ENCODE measurements around the gene NUBP2.

The NUBP2 gene

GRCh38 chr16:1809281-1809801, 26.6 kb downstream of the NUBP2 start:
- no peak for DNase-seq (ENCODE audit: low spot score)

DNA sequence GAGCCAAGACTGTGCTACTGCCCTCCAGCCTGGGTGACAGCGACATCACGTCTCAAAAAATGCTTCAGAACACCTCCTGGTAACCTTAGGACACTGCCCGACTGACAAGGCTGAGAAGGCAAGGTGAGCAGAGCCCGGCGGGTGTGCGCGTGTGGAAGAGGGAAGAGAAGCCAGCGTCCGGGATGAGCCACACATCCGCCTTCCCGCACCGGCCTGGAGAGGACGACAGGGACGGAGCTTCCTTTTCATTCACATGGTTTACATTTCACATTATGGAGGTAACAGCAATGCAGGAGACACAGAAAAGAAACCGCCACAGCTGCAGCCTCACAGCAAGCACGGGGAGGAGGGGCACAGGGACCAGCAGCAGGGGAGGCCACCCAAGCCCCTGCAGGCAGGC, 27.3 kb downstream of the NUBP2 start:
- DNase-seq (ENCODE audit: low spot score), result no peak

DNA sequence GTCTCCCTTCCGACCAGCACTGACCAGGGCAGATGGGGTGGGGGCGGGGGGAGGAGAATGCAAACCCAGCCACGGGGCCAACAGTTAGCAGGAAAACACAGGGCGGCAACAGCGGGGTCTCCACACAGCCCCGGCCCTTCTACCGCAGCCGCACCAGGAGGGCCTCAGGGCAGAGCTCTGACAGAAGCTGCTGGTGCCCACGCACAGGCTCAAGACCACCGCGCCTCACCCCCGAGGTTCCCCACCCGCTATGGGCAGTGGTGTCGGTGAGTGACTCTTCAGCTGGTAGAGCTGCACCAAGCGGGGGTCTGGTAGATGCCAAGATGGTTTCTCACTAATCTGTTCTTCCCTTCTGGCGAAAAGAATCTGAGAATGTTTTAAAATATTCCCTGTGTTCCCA, 27.8 kb downstream of the NUBP2 start:
- DNase-seq (ENCODE audit: low spot score), result no peak

DNA sequence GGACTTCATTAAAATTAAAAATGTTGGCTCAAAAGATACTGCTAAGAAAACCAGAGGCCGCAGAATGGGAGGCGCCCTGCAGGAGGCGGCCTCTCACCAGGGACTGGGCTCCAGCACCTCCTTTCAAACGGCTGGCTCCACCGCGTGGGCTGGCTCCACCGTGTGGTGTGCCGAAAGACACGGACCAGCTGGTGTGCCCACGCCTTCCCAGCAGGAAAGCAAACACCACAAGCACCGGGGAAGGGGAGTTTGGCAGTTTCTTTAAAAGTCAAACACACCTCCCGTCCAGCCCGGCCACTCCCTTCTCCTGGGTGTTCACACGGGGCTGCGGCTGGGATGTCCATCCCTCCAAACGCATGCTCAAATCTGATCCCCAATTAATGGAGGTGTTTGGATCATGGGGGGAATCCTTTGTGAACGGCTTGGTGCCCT, 30.0 kb downstream of the NUBP2 start:
- DNase-seq (ENCODE audit: low spot score), result peak; percentile 85

- no peak for DNase-seq (ENCODE audit: low spot score)
Observed at GRCh38 chr16:1815461-1815860, 32.7 kb downstream of the NUBP2 start.

DNA sequence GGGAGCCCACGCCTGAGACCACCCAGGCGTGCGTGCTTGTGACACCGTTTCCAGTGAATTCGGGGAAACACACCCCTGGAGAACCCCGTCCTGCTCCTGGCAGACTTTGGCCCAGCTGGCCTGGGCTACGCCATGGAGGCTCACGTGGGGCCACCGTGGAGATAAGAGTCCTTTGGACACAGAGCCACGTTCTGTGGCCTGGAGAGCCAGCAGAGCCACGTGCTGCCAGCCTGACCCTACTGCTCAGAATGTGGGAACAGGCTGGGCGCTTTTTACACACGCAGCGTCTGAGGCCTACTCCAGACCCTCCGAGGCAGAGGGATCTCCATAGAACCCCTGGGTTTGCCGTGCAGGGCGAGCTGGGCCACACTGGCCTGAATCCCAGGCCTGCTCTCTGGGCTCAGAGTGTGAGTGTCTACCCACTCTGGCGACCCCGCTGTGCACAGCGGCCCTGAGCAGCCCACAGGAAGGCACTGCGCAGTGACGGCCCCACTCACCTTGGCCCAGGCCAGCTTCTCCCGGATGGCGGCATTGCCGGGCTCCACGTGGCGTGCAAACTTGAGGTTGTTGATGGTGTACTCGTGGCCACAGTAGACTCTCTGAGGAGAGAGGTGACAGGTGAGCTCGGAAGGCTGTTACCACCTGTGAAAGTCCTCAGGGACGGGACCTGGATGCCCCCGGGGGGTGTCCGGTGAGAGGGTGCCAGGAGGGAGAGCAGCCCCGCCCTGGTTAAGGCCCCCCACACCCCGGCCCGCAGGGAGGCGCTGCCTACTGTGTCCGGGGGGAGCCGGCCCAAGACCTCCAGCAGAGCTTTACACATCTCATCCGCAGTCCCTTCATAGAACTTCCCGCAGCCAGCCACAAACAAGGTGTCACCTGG, 33.9 kb downstream of the NUBP2 start:
- no peak for DNase-seq (ENCODE audit: low spot score)

DNA sequence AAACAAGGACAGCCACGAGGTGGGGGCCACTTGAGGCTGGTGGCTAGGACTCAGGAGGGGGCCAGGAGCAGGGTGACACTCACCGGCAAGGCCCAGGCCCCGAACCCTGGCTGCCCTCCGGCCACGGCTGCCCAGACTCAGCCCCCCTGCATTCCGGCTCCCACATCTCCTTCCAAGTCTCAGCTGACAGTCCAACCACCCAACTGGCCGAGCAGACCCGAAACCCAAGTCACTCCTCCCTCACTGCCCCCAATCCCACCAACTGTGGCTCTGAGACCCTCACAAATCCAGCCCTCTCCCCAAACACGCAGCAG, 34.5 kb downstream of the NUBP2 start:
- DNase-seq (ENCODE audit: low spot score), result no peak

DNA sequence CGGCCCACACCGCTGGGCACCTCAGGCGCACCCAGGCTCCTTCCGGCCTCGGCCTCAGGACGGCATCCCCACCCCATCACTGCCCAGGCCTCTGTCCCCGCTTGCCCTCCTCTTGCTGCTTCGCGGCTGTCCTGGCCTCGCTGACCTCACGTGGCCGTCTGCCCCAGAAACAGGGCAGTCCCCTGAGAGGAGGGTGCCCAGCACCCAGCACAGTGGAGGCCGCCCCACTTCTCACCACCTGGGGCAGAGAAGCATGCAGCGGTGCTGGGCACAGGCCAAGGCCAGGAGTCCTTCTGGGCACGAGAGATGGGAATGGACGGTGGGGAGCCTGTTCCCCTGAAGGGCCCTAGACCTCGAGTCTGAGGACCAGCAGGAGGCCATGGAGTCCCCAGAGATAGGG, 35.0 kb downstream of the NUBP2 start:
- no peak for DNase-seq (ENCODE audit: low spot score)

DNA sequence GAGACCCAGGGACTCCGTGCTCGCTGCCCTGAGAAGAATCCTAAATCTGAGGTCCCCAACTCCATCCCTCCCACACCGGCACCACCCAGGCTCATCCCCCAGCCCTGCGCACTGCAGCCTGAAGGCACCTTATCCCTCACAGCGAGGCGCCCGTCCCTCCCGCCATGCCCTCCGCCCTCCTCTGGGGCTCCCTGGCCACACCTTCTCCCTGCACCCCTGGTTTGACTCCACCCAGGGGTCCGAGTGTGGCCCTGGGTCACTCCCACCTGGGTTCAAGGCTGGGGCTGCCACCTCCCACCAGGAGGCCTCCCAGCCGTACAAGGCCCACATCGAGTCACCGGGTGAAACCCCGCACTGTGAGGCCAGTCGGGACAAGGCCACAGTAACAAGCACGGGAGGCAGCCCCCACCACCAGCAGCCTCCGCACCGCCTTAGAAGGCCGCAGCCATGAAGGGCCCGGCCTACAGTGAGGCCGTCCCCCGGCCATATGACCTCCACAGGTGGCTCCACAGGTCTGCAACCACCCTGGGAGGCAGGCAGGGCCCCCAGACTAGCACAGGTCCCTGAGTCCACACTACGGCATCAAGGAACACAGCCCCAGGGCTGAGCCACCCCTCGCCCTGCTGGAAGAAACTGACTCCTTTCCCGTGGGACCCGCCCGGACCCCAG, 35.6 kb downstream of the NUBP2 start:
- no peak for DNase-seq (ENCODE audit: low spot score)

- no peak for DNase-seq (ENCODE audit: low spot score)
Observed at GRCh38 chr16:1818873-1819525, 36.2 kb downstream of the NUBP2 start.

- no peak for DNase-seq (ENCODE audit: low spot score)
Observed at GRCh38 chr16:1819611-1820010, 36.9 kb downstream of the NUBP2 start.

GRCh38 chr16:1820096-1820945, 37.6 kb downstream of the NUBP2 start:
- DNase-seq (ENCODE audit: low spot score), result no peak

- no peak for DNase-seq (ENCODE audit: low spot score)
Observed at GRCh38 chr16:1820946-1821290, 38.2 kb downstream of the NUBP2 start.

DNA sequence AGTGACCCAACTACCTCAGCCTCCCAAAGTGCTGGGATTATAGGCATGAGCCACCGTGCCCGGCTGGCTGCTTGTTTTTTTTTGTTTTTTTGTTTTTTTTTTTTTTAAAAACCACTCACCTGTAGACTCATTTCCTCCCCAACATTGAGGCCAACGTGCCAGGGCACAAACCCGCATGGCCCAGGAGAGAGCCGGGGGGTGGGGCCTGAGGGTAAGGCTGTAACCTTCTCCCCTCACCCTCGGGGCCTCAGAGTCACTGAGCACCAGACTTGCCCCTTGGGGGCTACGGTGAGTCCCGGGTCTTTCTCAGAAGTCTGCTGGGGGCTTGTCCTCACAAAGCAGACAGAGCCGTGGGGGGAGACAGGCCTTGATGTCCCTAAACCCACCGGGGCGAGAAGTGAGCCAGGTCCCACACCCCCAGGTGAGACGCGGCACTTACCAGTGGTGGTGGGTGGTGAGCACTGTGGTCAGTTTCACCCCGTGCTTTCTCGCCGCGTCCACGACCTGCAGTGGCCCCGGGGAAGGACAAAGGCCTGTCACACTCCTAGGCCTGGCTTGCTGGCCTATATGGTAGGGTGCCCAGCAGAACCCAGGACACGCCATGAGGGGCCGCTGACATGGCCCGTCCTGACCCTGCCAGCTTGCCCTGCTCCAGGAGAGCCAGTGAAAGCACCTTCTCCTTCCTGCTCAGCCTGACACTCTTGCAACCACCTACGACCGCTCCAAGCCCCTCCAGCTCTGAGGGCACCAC, 39.3 kb downstream of the NUBP2 start:
- DNase-seq (ENCODE audit: low spot score), result no peak

DNA sequence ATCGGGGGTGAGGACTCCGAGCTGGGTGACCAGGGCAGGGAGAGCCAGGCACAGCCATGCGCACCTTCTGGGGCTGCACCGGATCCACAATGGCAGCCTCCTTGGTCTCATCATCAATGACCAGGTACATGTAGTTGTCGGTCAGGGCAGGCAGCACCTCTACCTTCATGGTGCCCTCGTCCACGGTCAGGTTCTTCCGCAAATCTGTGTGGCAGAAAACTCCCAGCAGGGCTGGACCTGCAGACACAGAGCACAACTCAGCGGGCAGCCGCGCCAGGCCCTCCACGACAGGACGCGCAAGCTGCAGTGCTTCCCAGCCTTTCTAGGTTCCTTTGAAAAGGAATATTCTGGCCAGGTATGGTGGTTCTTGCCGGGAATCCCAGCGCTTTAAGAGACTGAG, 40.0 kb downstream of the NUBP2 start:
- DNase-seq (ENCODE audit: low spot score), result no peak

- DNase-seq (ENCODE audit: low spot score), result no peak
Observed at GRCh38 chr16:1823821-1824220, 41.1 kb downstream of the NUBP2 start.

- no peak for DNase-seq (ENCODE audit: low spot score)
Observed at GRCh38 chr16:1825381-1825863, 42.7 kb downstream of the NUBP2 start.

GRCh38 chr16:1825864-1826690, 43.3 kb downstream of the NUBP2 start:
- DNase-seq (ENCODE audit: low spot score), result peak; percentile 67

- peak; percentile 100 for DNase-seq (ENCODE audit: low spot score)
Observed at GRCh38 chr16:1826691-1827573, 44.2 kb downstream of the NUBP2 start, which contains the start of the genes FAHD1 and HAGH. Gene FAHD1, plus strand, starts transcription at chr16:1827206. Its CDS starts 33 bp downstream, at chr16:1827239. Gene HAGH, minus strand, starts transcription at chr16:1826825. Its CDS starts 38 bp downstream, at chr16:1826787.
